GM19043 (cell line): ENCODE results near the gene MAGI2.

ENCODE experiments used
- ATAC-seq: cut with Tn5 transposase; IDR thresholded peaks from one replicate; pipeline ENCODE4 v1.9.1; 2021; ENCODE audit warnings: low read depth; ENCODE audit not compliant: unreplicated experiment

MAGI2 gene

DNA sequence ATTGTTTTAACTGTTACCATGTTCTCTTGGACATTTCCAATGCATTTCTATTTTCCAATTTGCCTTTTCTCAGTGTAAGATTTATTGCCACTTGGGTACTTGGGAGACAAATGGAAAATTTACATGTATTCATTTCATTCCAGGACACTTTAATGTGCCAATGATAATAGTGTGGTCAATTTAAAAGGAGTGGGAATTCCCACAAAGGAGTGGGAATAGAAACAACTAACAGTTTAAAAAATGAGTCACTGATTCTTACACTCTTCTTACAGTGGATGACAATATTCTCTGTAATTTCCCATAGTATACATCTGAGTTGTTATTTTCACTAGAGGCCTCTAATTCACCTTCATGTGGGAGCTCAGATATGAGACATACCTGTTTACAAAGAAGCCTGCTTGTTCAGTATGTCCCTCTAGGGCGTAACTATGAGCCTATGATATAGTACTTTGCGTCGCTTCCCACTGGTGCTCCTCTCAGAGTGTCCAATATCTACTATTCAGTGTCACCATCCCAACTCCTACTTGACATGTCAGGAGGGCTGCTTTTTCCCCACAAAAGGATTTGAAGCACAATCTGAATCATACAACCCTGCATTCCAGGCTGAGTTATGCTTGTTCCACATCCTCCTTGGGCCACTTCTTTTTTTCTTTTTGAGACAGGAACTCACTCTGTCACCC lies 1353.6 kb downstream of the MAGI2 start:
- ATAC-seq, result no peak

DNA sequence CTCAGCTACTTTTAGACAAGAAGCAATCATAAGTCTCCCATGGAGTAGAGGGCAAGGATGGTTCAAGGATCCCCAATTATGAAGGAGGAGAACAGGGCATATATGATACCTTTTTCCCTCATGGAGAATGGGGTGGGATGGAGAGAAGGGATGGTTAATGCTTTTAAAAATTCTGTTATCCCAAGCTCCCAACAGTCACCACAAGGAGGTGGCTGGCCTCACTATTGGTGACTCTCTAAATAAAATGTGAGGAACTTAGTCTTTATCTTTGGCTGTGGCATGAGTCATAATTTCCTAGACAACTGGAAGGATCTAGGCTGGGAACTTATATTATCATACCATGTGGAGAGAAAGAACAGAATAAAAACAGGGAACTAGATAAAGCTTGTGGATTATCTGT lies 1357.9 kb downstream of the MAGI2 start:
- ATAC-seq, result no peak

DNA sequence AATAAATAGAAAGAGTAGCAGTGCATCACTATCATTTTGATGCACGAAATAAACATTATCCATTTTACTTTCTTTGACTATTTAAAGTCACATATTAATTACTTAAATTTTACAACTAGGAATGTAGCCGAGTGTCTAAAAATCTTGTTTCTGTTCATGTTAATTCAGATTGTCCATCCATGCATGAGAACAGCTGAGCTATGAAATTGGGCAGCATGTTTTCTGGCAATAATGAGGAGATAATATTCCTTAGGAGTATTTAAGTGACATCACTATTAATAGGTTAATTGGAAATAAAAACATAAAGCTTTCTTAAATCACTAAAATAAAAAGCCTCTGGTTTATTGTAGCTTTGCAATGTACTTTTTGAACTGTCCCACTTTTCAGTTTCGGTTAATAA lies 1361.1 kb downstream of the MAGI2 start:
- ATAC-seq, result no peak

DNA sequence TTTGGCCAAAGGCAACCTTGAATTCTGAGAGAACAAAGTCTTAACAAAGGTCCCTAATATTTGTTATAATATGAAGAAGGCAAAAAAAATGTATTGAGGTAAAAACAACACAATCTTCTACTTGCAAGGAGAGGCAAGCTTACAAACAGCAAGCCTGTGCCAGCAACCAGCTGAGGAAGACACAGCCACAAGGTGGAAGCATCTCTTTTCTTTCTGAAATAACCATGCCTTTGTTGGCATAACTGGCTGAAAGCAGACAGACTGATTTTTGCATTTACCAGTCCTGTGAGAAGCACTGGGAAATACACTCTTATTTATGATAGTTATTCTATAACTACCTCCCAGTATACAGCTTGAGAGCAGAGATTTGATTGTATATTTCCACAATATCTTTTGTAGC lies 1362.9 kb downstream of the MAGI2 start:
- no peak for ATAC-seq

DNA sequence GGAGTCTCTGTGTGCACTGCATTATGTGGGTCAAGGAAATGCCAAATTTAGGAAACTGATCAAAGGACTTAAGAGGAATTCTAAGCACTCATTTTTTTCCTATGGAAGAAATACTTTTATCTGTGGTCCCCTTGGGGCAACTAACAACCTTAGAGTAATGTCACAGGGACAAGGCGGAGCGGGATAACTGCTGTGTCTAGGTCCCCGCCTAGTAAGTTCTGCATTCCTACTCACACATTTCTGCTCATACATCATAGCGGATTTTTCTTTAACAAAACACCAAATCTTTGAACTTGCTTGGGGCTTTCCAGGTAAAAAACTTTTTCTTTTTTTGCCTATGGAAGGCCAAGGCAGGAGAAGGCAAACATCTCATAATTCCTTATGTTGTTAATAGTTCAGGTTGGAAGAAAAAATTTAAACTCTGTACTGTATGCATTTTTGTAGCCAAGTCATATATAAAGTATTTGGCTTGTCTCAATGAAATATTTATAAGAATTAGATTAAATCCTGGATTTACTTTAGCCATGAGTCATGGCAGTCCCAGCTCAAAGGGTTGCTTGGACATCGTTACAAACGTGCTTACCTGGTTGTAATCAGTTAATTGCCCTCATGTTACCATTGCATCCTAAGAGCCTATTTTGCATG lies 1369.9 kb downstream of the MAGI2 start:
- ATAC-seq, result no peak

DNA sequence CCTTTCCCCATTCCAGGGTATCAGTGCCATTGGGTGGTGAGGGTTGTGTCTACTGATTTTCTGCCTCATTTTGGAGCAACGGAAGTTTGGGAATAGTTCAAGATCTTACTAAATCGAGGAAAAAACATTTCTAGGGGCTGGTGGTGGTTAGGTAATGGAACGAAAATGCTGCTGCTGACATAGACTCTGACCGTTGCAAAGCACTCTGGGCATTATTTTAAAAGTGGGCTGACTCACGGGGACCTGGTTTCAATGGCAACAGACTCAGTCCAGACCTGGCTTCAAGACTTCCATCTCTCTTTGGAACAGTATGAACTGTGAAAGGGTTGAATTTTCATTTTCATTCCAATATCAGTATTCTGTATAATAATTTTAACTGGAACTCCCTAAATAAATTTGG lies 1370.9 kb downstream of the MAGI2 start:
- no peak for ATAC-seq

DNA sequence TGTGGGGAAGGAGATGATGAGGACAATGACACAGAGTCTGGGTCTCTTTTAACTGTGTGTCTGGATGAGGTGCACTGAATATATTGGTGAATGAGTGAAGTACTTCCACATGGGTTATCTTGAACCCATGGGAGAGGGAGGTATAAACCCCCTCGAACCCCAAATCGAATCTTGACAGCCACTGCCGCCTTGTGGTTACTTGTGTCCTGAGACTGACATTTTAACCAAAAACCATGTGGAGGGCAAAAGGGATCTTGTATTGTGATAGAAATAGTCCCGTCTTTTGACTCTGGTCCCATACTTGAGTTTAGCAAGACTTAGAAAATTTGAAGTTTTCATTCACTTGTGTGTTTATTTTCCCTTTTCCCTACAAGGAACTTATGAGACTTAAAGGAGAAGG lies 1371.6 kb downstream of the MAGI2 start:
- ATAC-seq, result no peak

DNA sequence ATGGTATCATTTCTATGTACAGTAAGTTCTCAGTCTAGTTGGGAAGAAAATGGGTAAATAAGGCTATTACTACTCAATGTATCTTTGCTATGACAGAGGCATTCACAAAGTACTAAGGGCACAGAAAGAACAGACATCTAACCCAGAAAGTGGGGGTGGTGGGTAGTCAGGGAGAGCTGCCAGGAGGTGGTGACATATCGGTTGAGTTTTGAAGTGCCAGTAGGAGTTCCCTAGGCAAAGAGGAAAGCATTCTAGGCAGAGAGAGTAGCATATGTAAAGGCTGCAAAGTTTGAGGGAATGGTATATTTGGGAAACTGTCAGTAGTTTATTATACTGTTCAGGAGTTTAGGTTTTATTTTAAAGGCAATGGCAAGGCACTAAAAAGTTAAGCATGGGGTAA lies 1372.1 kb downstream of the MAGI2 start:
- no peak for ATAC-seq

DNA sequence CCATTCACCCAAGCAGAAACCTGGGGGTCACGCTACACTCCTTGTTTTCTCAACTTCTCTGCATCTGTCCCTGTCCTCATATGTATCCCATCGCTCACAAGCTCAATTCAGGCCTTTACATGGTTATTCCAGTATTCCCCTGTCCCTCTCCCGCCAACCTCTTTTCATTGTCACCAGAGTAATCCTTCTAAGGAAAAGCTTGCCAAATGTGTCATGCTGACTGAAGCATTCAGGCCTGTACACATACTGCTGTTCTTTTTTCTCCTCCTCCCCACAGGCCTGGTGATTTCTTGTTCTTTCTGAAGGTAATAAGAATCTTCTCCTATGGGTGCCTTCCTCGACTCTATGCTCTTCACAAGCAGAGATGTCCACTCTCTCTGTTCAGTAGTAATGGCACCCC lies 1372.7 kb downstream of the MAGI2 start:
- ATAC-seq, result no peak

DNA sequence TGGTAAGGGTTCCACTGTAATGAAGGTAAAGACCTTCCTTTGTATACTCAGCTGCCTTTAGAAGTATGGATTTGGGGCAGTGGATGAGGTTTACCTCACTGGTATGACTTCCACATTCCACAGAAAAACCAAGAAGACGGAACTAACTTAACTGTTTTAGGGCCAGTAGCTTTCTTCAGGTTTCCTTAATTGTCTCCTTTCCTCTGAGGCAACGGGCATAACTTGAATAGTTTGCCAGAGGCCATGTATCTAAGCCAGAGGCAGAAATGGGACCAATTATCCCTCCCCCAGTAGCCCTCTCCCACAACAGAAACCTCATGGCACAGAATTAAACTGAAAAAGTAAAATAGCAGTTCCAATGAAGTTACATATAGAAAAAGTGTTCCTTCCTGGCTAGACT lies 1373.2 kb downstream of the MAGI2 start:
- ATAC-seq, result no peak

DNA sequence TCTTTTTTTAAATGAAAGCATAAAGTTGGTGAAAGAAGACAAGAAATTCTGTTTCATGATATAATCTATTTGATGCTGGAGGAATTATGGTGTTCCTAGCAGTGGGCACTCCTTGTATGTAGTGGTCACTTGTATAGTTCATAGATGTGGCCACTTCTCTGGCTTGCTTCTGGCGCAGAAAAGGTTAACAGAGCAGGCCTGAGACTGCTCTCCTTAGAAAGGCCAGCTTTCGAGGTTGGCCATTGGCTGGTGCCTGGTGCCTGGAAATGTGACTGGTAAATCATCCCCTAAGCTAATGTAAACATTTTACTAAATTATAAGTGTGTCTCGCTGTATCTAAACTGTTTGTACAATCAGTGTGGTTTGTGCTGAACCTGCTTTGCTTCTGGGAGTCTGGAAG lies 1378.8 kb downstream of the MAGI2 start:
- ATAC-seq, result no peak

DNA sequence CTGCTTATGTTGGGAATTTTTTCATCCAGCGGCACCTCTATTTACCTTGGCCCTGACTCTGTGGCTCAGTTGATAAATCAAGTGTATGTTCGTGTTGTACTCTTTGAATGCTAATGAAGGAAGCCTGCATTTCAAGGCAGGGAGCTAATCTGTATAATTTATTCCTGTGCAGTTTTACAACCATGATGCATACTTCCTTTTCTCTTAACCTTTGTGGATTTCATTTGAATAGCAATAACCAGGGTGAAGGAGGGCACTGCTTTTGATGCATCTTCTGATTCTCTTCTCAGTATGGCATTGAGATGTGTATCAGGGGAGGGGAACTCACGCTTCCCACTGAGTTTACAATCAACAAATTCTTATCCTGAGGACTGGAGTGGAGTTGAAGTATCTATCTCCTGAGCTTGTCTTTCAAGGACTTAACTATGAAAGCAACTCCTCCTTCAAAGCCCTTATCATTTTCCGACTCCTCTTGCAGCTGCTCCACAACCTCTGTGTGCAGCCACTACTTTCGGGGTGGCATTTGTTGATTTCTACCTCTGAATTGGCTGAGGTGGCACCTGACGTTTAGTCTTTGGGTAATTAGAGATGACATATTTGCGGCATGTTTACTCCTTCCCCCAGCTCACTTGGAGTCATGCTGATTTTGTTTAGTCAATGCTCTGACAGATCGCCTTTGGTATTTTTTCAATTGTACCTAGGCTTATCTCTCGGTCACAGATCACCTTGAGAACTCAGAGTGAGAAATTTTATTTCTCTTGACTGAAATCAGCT lies 1379.7 kb downstream of the MAGI2 start:
- no peak for ATAC-seq

DNA sequence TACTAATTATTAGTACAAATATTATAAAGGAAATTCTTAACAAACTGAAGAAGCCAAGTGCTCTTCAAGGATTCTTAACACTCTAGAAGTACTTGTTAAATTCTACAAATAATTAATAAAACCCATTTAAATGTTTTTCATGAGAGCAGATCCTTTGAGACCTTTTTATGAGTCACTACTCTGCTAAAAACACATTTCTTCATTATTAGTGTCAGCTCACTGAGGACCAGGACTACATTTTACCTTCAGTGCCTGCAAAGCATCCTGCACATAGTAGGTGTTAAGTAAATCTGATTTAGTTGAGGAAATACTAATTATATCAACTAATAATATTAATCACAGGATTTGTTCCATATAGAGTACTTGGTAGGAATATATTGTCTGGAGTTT lies 1381.3 kb downstream of the MAGI2 start:
- ATAC-seq, result no peak

DNA sequence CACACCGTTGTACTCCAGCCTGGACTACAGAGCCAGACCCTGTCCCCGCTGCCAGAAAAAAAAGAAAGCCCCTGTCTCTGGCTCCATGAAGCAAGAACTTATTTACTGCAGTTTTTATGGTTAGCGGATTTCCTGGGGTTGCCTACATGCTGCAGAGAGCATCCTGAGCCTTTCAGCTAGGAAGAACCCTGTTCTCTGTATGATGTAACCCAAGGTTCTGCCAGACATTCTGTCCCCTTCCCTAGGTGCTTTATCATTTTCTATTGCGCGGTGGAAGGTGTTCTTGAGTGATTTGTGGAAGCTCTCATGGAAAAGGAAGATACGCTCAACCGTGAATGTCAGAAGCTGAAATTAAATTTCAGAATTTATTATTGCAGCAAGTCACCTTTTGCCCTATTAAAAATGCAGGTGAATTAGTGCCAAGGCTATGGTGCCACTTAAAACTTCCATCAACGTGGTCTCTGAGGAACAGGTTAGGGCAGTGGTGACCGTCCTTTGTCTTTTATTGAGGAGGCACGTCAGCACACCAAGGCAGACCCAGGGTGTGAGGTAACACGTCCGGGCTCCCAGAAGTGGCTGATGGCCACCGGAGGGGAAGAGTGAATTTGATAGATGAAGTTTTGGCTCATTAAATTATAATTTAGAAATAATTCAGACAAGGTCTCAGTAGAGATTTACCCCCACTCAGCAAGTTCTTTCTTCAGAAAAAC lies 1381.8 kb downstream of the MAGI2 start:
- ATAC-seq, result no peak

DNA sequence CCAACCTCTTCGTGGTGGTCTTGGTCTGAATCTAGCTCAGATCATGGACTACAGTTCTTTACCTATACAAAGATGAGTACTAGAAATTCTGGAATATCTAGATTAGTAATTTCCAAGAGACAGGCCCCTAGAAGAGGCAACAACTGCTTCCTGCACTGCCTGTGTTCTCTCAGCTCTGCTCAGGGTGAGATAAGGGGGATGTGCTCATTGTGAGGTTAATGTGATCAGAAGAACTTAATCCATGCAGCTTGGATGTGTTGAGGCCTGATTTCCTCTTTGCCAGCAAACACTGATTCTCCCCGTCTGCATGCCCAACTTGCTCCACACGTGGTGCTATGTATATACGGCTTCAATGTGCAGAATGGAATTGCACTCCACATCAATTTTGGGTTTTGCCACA lies 1386.9 kb downstream of the MAGI2 start:
- ATAC-seq, result no peak

DNA sequence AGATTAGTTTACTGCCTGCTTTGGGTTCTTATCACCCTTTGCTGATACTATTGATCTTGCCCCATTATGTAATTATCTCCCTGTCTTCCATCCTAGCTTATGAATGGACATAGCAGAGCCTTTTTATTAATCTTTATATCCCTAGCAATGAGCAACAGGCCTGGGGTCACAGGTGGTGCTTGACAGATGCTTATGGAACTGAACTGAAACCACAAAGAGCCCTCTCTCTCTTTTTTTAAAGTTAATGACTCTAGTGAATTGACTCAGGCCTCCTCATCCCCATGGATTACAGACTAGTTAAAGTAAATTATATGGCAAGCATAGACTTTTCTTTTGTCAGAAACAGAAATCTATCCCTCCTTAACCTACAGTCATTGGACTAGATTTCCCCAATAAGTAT lies 1389.7 kb downstream of the MAGI2 start:
- ATAC-seq, result no peak

DNA sequence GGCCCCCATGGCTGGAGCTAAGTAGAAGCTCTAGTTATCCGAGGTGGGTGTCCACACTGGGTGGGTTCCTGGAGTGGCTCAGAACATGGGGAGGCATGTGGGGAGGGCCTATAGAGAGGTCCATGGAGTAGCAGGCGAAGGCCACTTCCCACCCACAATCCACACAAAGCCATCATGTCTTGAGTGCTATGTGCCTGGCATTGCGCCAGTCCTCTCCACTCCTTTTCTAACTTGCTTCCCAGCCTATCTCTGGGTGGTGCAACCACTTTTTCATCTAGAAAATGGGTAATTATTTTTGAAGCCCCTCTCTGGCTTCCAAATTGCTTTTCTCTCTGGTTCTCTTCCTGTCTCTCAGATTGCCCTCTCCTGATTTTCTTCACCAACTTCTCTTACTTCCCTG lies 1391.3 kb downstream of the MAGI2 start:
- no peak for ATAC-seq

DNA sequence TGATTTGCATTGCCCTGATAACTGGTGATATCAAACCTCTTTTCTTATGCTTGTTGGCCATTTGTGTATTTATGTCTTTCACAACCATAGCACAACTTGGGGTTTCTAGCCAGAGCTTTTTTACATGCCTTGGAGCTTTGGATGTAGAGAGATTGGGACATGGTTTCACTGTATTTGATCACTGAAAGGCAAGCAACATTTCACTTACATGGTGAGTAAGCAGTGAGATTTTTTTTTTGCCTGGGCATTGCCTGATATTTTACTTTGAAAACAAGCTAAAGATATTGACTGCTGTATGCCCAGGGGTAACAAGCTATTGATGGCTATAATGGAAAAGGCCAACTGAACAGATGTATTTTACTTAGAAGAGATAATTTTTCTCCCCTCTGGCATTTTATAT lies 1395.9 kb downstream of the MAGI2 start:
- ATAC-seq, result no peak

DNA sequence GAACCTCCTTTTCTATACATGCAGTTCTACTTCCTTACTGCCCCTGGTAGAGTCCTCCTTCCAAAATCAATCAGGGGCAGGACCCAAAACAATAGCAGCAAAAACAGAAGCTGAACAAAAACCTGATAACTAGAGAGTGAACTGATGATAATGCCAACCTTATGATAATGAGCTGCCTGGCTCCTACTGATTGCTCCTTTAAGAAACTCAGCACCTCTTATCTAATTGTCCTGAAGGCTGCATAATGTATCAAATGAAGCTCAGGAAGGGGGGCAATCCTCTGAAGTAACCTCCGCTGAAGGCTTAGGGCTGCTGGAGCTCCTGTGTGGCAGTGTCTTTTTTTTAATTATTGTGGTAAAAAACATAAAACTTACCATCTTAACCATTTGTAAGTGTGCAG lies 1397.9 kb downstream of the MAGI2 start:
- ATAC-seq, result no peak

DNA sequence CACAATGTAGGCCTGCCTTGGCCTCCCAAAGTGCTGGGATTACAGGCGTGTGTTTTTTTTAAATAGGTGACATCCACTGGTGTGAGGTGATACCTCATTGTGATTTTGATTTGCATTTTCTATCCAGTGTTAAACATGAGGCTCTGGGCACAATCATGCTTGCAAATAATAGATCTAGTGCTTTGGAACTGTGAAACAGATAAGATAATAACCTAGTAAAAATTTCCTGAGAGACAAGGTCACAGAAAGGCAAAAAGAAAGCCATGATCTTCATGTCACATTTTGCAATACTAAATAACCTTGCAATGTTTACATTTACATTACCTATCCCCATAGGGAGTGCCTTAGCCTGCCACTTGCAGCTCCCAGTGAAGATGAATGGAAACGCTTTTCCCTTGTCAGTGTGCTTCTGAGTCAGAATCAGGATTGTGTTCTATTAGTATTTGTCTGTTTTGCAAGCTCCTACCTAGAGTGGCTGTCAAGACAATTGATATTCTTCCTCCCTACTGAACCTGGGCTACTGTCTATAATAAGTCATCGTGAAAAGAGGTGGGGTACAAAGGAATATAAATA lies 1398.4 kb downstream of the MAGI2 start:
- no peak for ATAC-seq

DNA sequence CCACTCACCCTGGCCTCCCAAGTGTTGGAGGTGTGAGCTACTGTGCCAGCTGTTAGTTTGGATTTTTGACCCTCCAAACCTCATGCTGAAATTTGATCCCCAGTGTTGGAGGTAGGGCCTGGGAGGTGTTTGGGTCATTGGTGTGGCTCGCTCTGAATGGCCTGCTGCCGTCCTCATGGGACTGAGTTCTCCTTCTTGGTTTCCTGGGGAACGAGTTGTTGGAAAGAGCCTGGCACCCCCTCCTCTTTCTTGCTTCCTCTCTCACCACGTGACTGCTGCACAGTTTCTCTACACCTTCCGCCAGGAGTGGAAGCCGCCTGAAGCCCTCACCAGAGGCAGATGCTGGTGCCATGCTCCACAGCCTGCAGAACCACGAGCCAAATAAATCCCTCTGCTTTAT lies 1401.4 kb downstream of the MAGI2 start:
- ATAC-seq, result no peak
